CD4-positive, CD25-positive, alpha-beta regulatory T cell (primary cell): ENCODE results near the gene LAMP5. TPM values are rescaled to one million over a fixed set of nuclear protein-coding genes. Genes with fewer than 3 reads are reported as not detected.

Source experiments
- ATAC-seq, 2 donors: fragments of 150-1000 bp; cut with Tn5 transposase; one replicate each; pipeline ENCODE4 v1.10.0; 2021; ENCODE audit warnings: low read depth in 2 of 2, moderate number of reproducible peaks in 2 of 2, moderate library complexity in 1 of 2
- DNase-seq, 3 donors: peaks; one replicate each; pipeline versions ENCODE4 v3.0.0 to v3.0.0-alpha.2; 2012 to 2022; ENCODE audit warnings: mixed read lengths in 1 of 3
- H3K27ac ChIP-seq: one replicate; pipeline ENCODE4 v1.7.0; 2013; ENCODE audit warnings: mild to moderate bottlenecking, low read length; ENCODE audit not compliant: insufficient read depth, poor library complexity, severe bottlenecking
- H3K27me3 ChIP-seq: one replicate; pipeline ENCODE4 v1.7.0; 2013; ENCODE audit warnings: low read length; ENCODE audit not compliant: control insufficient read depth, insufficient read depth
- H3K36me3 ChIP-seq: one replicate; pipeline ENCODE4 v1.7.0; 2013; ENCODE audit warnings: mild to moderate bottlenecking, low read length, moderate library complexity; ENCODE audit not compliant: control insufficient read depth, insufficient read depth
- H3K4me1 ChIP-seq: 2 replicates; pipeline ENCODE4 v1.7.0; 2013; ENCODE audit warnings: mild to moderate bottlenecking, low read length; ENCODE audit not compliant: insufficient read depth, control insufficient read depth, poor library complexity, severe bottlenecking
- H3K4me3 ChIP-seq: one replicate; pipeline ENCODE4 v1.7.0; 2013; ENCODE audit warnings: low read depth, mild to moderate bottlenecking, low read length, moderate library complexity
- H3K9me3 ChIP-seq, 2 experiments: 1 replicate in 1 of 2; 2 replicates in 1 of 2; pipeline ENCODE4 v1.7.0; 2013; ENCODE audit warnings: low read length in 2 of 2, mild to moderate bottlenecking in 1 of 2, moderate library complexity in 1 of 2; ENCODE audit not compliant: control insufficient read depth in 2 of 2
- H3K27ac Mint-ChIP-seq, 3 donors: one replicate each; pipeline ENCODE4 v1.8.0; 2020 to 2022; ENCODE audit warnings: mild to moderate bottlenecking in 3 of 3, mixed read lengths in 3 of 3, moderate library complexity in 2 of 3
- H3K27me3 Mint-ChIP-seq: one replicate; pipeline ENCODE4 v1.8.0; 2022; ENCODE audit warnings: mild to moderate bottlenecking, mixed read lengths
- H3K36me3 Mint-ChIP-seq: one replicate; pipeline ENCODE4 v1.8.0; 2020; ENCODE audit warnings: mixed read lengths
- H3K4me1 Mint-ChIP-seq, 4 donors: one replicate each; pipeline ENCODE4 v1.8.0; 2020 to 2022; ENCODE audit warnings: mixed read lengths in 4 of 4, mild to moderate bottlenecking in 1 of 4
- H3K4me3 Mint-ChIP-seq, 4 donors: one replicate each; pipeline ENCODE4 v1.8.0; 2020 to 2022; ENCODE audit warnings: mild to moderate bottlenecking in 4 of 4, mixed read lengths in 4 of 4, moderate library complexity in 3 of 4
- H3K9me3 Mint-ChIP-seq, 7 donors: one replicate each; pipeline ENCODE4 v1.8.0; 2020 to 2022; ENCODE audit warnings: mixed read lengths in 7 of 7, mild to moderate bottlenecking in 3 of 7, moderate library complexity in 2 of 7
- polyA plus RNA-seq, 4 donors: library from polyadenylated mRNA; unstranded; fragments of 300-500 nt; fragmentation: Illumina TruSeq; gene quantifications; one replicate each; pipeline ENCODE4 v1.2.3, GENCODE V29; 2021
- total RNA-seq: library from RNA; stranded (reverse); gene quantifications from one replicate; pipeline ENCODE4 v1.2.3, GENCODE V29; 2022

Gene LAMP5
- total and polyA plus RNA-seq, 5 donors from 2014 or later: not detected

- Mint-ChIP-seq H3K27me3 (peaks cover 12% of the 10 kb centered on the region), H3K36me3 (no peaks in the 10 kb centered on the region), H3K9me3 (peaks cover 0 to 2% (median 0%) of the 10 kb centered on the region in 7 donors), H3K4me1 (no peaks in the 10 kb centered on the region), H3K4me3 (no peak overlapping the region), H3K27ac (no peak overlapping the region)
- Histone ChIP-seq H3K27ac (no peak overlapping the region), H3K36me3 (no peaks in the 10 kb centered on the region), H3K27me3 (no peaks in the 10 kb centered on the region), H3K9me3 (no peaks in the 10 kb centered on the region), H3K4me3 (no peak overlapping the region), H3K4me1 (no peaks in the 10 kb centered on the region)
- ATAC-seq: no peak
- DNase-seq: no peak
These were observed 10.7 kb upstream of the LAMP5 start for GRCh38 chr20:9503526-9504245.

GRCh38 chr20:9506280-9506821 lies 8.0 kb upstream of the LAMP5 start:
- Mint-ChIP-seq H3K36me3 (no peaks in the 10 kb centered on the region), H3K9me3 (peaks cover 0 to 4% (median 0%) of the 10 kb centered on the region in 7 donors), H3K4me3 (no peak overlapping the region), H3K4me1 (no peaks in the 10 kb centered on the region), H3K27me3 (peaks cover 30% of the 10 kb centered on the region), H3K27ac (no peak overlapping the region)
- Histone ChIP-seq H3K27ac (no peak overlapping the region), H3K4me3 (no peak overlapping the region), H3K4me1 (no peaks in the 10 kb centered on the region), H3K27me3 (no peaks in the 10 kb centered on the region), H3K36me3 (no peaks in the 10 kb centered on the region), H3K9me3 (no peaks in the 10 kb centered on the region)
- DNase-seq (no peak), ATAC-seq (no peak)

- DNase-seq: no peak
- no peaks in the 10 kb centered on the region for H3K36me3 Mint-ChIP-seq
- peaks cover 34% of the 10 kb centered on the region for H3K27me3 Mint-ChIP-seq
- Histone ChIP-seq H3K4me1 (no peaks in the 10 kb centered on the region), H3K9me3 (no peaks in the 10 kb centered on the region), H3K4me3 (no peak overlapping the region), H3K27ac (no peak overlapping the region), H3K36me3 (no peaks in the 10 kb centered on the region), H3K27me3 (no peaks in the 10 kb centered on the region)
- H3K27ac Mint-ChIP-seq: no peak overlapping the region
- no peak for ATAC-seq
- peaks cover 0 to 4% (median 0%) of the 10 kb centered on the region in 7 donors for H3K9me3 Mint-ChIP-seq
- no peak overlapping the region for H3K4me3 Mint-ChIP-seq
- H3K4me1 Mint-ChIP-seq: no peaks in the 10 kb centered on the region
These were observed 7.4 kb upstream of the LAMP5 start for GRCh38 chr20:9506964-9507369.

- no peak overlapping the region for H3K27ac ChIP-seq
- Mint-ChIP-seq H3K27ac (no peak overlapping the region), H3K4me1 (no peaks in the 10 kb centered on the region), H3K4me3 (no peak overlapping the region), H3K27me3 (peaks cover 38% of the 10 kb centered on the region), H3K36me3 (no peaks in the 10 kb centered on the region), H3K9me3 (peaks cover 0 to 4% (median 0%) of the 10 kb centered on the region in 7 donors)
- no peaks in the 10 kb centered on the region for H3K36me3 ChIP-seq
- no peaks in the 10 kb centered on the region for H3K27me3 ChIP-seq
- ATAC-seq (no peak), DNase-seq (no peak)
- no peaks in the 10 kb centered on the region for H3K4me1 ChIP-seq
- H3K4me3 ChIP-seq: no peak overlapping the region
- no peaks in the 10 kb centered on the region for H3K9me3 ChIP-seq
These were observed 6.7 kb upstream of the LAMP5 start for GRCh38 chr20:9507544-9508239.

- DNase-seq (no peak), ATAC-seq (no peak)
- no peak overlapping the region for H3K27ac ChIP-seq
- H3K27me3 ChIP-seq: no peaks in the 10 kb centered on the region
- Mint-ChIP-seq H3K4me3 (no peak overlapping the region), H3K4me1 (no peaks in the 10 kb centered on the region), H3K27ac (no peak overlapping the region), H3K9me3 (peaks cover 0 to 4% (median 0%) of the 10 kb centered on the region in 7 donors), H3K36me3 (no peaks in the 10 kb centered on the region), H3K27me3 (peaks cover 42% of the 10 kb centered on the region)
- H3K36me3 ChIP-seq: no peaks in the 10 kb centered on the region
- no peak overlapping the region for H3K4me3 ChIP-seq
- no peaks in the 10 kb centered on the region for H3K4me1 ChIP-seq
- no peaks in the 10 kb centered on the region for H3K9me3 ChIP-seq
These were observed 6.1 kb upstream of the LAMP5 start for GRCh38 chr20:9508240-9508661.

- peaks cover 2% of the 10 kb centered on the region for H3K27me3 ChIP-seq
- Mint-ChIP-seq H3K27me3 (peaks cover 44% of the 10 kb centered on the region), H3K9me3 (peaks cover 0 to 4% (median 0%) of the 10 kb centered on the region in 7 donors), H3K4me3 (no peak overlapping the region), H3K36me3 (no peaks in the 10 kb centered on the region), H3K27ac (no peak overlapping the region), H3K4me1 (no peaks in the 10 kb centered on the region)
- H3K27ac ChIP-seq: no peak overlapping the region
- H3K9me3 ChIP-seq: no peaks in the 10 kb centered on the region
- no peaks in the 10 kb centered on the region for H3K4me1 ChIP-seq
- no peaks in the 10 kb centered on the region for H3K36me3 ChIP-seq
- ATAC-seq (no peak), DNase-seq (no peak)
- H3K4me3 ChIP-seq: no peak overlapping the region
These were observed 5.7 kb upstream of the LAMP5 start for GRCh38 chr20:9508696-9509178.

- Mint-ChIP-seq H3K27me3 (peaks cover 48% of the 10 kb centered on the region), H3K4me3 (no peak overlapping the region), H3K4me1 (no peaks in the 10 kb centered on the region), H3K9me3 (peaks cover 0 to 6% (median 0%) of the 10 kb centered on the region in 7 donors), H3K27ac (no peak overlapping the region), H3K36me3 (no peaks in the 10 kb centered on the region)
- no peaks in the 10 kb centered on the region for H3K4me1 ChIP-seq
- no peak overlapping the region for H3K27ac ChIP-seq
- ATAC-seq (no peak), DNase-seq (no peak)
- H3K4me3 ChIP-seq: no peak overlapping the region
- H3K36me3 ChIP-seq: no peaks in the 10 kb centered on the region
- peaks cover 6% of the 10 kb centered on the region for H3K27me3 ChIP-seq
- no peaks in the 10 kb centered on the region for H3K9me3 ChIP-seq
These were observed 5.1 kb upstream of the LAMP5 start for GRCh38 chr20:9509246-9509645.
